Naive thymus-derived CD8-positive, alpha-beta T cell (primary cell): ENCODE data around the gene SNX19. TPM values are rescaled to one million over a fixed set of nuclear protein-coding genes. Genes with fewer than 3 reads are reported as not detected.

Source experiments
- ATAC-seq, 2 donors: fragments of 150-1000 bp; cut with Tn5 transposase in 1 of 2; sonication (Bioruptor Pico), chemical (Tn5 transposase) in 1 of 2; 1 replicate in 1 of 2; 2 replicates in 1 of 2; pipeline ENCODE4 v1.10.0; 2021; ENCODE audit warnings: mild to moderate bottlenecking in 2 of 2, moderate library complexity in 2 of 2
- POLR2A ChIA-PET: fragments of 350-600 bp; sonication (Branson Sonifier 250); formaldehyde crosslinking; loops from one replicate; lab custom pipeline; 2021; ENCODE audit warnings: antibody characterized with exemption; lab: Charles Lee
- DNase-seq, 10 donors: peaks; one replicate each; pipeline versions ENCODE4 v3.0.0 to v3.0.0-alpha.2; 2020 to 2022
- H3K27ac Mint-ChIP-seq, 10 donors: one replicate each; pipeline ENCODE4 v1.8.0; 2020 to 2022; ENCODE audit warnings: mild to moderate bottlenecking in 10 of 10, mixed read lengths in 10 of 10, moderate library complexity in 4 of 10, inconsistent platforms in 1 of 10
- H3K27me3 Mint-ChIP-seq, 5 donors: one replicate each; pipeline ENCODE4 v1.8.0; 2021 to 2022; ENCODE audit warnings: mixed read lengths in 5 of 5
- H3K36me3 Mint-ChIP-seq, 3 donors: one replicate each; pipeline ENCODE4 v1.8.0; 2020 to 2022; ENCODE audit warnings: mixed read lengths in 3 of 3, mild to moderate bottlenecking in 2 of 3, inconsistent platforms in 1 of 3
- H3K4me1 Mint-ChIP-seq, 4 donors: one replicate each; pipeline ENCODE4 v1.8.0; 2021 to 2022; ENCODE audit warnings: mixed read lengths in 4 of 4
- H3K4me3 Mint-ChIP-seq, 10 donors: one replicate each; pipeline ENCODE4 v1.8.0; 2020 to 2022; ENCODE audit warnings: mild to moderate bottlenecking in 10 of 10, mixed read lengths in 10 of 10, moderate library complexity in 6 of 10, inconsistent platforms in 1 of 10
- H3K9me3 Mint-ChIP-seq, 9 donors: one replicate each; pipeline ENCODE4 v1.8.0; 2020 to 2022; ENCODE audit warnings: mixed read lengths in 9 of 9, mild to moderate bottlenecking in 3 of 9, inconsistent platforms in 1 of 9, moderate library complexity in 1 of 9
- polyA plus RNA-seq, 3 donors: library from polyadenylated mRNA; unstranded; fragments of 300-500 nt; fragmentation: Illumina TruSeq; gene quantifications; one replicate each; pipeline ENCODE4 v1.2.3, GENCODE V29; 2021
- total RNA-seq, 8 experiments: library from RNA in 2 of 8; stranded (reverse) in 2 of 8; gene quantifications; one replicate each; pipeline ENCODE4 v1.2.3 and lab custom pipeline; 2021 to 2026

Gene SNX19
- total and polyA plus RNA-seq, 5 experiments from 2014 or later: 12.9 to 66.7 (median 34.1) TPM

- POLR2A ChIA-PET: no interaction called here
- Mint-ChIP-seq H3K27ac (no peak overlapping the region), H3K4me1 (no peaks in the 10 kb centered on the region), H3K9me3 (no peaks in the 10 kb centered on the region), H3K4me3 (no peak overlapping the region), H3K27me3 (peaks cover 4 to 16% (median 7%) of the 10 kb centered on the region in 5 donors), H3K36me3 (no peaks in the 10 kb centered on the region)
- ATAC-seq (no peak), DNase-seq (no peak)
Measured at GRCh38 chr11:130848361-130849214, 67.7 kb downstream of the SNX19 start.

DNA sequence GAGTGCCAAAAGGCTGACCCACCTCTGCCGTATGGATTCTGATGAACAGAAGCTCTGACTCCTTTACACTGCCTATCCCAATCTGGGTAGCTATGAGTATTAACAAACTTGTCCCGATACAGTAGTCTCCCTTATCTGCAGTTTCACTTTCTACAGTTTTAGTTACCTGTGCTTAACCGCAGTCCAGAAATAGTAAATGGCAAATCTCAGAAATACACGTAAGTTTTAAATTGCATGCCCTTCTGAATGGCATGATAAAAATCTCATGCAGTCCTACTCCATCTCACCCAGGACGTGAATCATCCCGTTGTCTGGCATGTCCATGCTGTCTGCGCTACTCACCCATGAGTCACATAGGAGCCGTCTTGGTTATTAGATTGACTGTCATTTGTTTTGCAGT, 68.8 kb downstream of the SNX19 start:
- no peak overlapping the region for H3K27ac Mint-ChIP-seq
- peaks cover 4 to 24% (median 11%) of the 10 kb centered on the region in 5 donors for H3K27me3 Mint-ChIP-seq
- no peaks in the 10 kb centered on the region for H3K4me1 Mint-ChIP-seq
- POLR2A ChIA-PET: no interaction called here
- no peak for ATAC-seq
- no peaks in the 10 kb centered on the region for H3K36me3 Mint-ChIP-seq
- no peak overlapping the region for H3K4me3 Mint-ChIP-seq
- no peaks in the 10 kb centered on the region for H3K9me3 Mint-ChIP-seq
- DNase-seq: no peak

DNA sequence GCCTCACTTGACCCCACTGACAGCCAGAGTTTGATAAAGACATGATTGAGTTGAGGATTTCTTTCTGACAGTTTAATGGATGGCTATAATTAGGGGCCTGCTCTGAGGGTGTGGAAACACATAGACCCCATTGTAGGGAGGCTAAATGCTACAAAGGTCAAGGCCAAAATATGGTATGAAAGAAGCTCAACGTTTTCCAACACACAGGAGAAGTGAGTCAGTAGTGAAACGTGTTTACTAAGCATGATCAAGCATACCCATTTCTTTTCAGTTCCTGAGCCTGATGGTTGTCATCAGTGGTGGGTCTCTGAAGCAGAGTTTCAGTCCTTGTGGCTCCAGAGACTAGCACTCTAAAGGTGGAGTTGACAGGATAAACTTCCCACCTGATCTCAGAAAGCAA, 69.7 kb downstream of the SNX19 start:
- no peak overlapping the region for H3K4me3 Mint-ChIP-seq
- ATAC-seq: no peak
- no peaks in the 10 kb centered on the region for H3K9me3 Mint-ChIP-seq

GRCh38 chr11:130842001-130842400, 74.3 kb downstream of the SNX19 start:
- Mint-ChIP-seq H3K27ac (no peak overlapping the region), H3K9me3 (peaks cover 0 to 20% (median 13%) of the 10 kb centered on the region in 9 donors), H3K4me1 (no peaks in the 10 kb centered on the region), H3K36me3 (peaks cover 0 to 17% (median 0%) of the 10 kb centered on the region in 3 donors), H3K4me3 (no peak overlapping the region), H3K27me3 (peaks cover 7 to 46% (median 34%) of the 10 kb centered on the region in 5 donors)
- no peak for ATAC-seq
- DNase-seq: no peak
- POLR2A ChIA-PET: no interaction called here

More for the DNA sequence above, 69.7 kb downstream of the SNX19 start:
- no peak overlapping the region for H3K27ac Mint-ChIP-seq
- no peak for DNase-seq
- POLR2A ChIA-PET: no interaction called here
- no peaks in the 10 kb centered on the region for H3K36me3 Mint-ChIP-seq
- H3K4me1 Mint-ChIP-seq: no peaks in the 10 kb centered on the region
- H3K27me3 Mint-ChIP-seq: peaks cover 4 to 27% (median 16%) of the 10 kb centered on the region in 5 donors

DNA sequence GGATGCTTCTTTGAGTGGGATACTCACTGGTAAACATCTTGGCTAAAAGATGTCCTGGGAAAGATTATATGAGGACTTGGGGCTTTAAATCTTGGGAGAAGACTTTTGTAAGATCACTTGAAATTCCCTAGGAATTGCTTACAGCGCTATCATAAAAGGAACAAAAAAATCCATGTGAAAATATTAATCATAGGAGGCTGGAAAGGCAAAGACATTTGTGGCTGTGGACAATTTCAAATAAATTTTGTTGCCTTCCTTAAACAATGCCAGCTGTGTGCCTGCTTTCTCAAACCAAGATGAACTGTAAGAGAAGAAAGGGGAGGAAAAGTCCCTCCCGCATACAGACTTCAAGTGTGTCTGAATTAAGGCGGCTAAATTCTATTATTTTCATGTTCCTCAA, 75.6 kb downstream of the SNX19 start:
- Mint-ChIP-seq H3K4me3 (no peak overlapping the region), H3K9me3 (peaks cover 0 to 29% (median 20%) of the 10 kb centered on the region in 9 donors), H3K27me3 (peaks cover 9 to 50% (median 35%) of the 10 kb centered on the region in 5 donors), H3K27ac (no peak overlapping the region), H3K4me1 (no peaks in the 10 kb centered on the region), H3K36me3 (peaks cover 0 to 24% (median 0%) of the 10 kb centered on the region in 3 donors)
- POLR2A ChIA-PET: no interaction called here
- DNase-seq (no peak), ATAC-seq (no peak)

DNA sequence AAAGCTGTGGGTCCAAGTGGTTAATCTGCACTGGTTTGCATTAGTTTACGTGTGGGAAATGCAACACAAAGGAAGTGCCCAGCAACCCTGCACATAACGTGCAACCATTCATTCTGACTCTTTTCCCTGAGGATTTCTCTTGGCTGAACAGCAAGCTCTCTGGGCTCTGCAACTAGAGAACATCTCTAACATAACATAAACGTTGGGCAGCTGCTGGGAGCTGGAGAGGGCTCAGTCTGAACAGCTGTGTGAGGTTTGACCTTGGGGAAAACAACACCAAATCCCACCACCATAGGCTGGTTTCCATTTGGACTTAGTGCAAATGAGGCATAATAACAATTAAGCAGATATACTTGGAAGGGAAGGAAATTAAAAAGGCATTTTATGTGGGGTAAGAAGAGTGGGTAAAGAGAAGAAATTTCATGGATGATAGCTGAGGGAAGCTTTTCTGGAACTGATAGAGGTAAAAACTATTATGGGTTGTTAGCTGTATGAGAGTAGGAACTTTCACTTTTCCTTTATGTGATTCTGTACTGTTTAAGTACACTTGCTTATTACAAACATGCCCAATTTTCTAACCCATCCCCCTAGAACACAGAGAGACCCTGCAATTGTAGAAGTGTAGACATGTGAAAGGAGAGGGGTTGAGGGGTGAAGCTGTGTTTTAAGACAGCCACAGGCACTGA, 76.2 kb downstream of the SNX19 start:
- H3K27me3 Mint-ChIP-seq: peaks cover 9 to 50% (median 35%) of the 10 kb centered on the region in 5 donors
- H3K27ac Mint-ChIP-seq: peak overlapping the region in 1 of 10 donors; percentile 51
- no peaks in the 10 kb centered on the region for H3K4me1 Mint-ChIP-seq
- peaks cover 0 to 29% (median 20%) of the 10 kb centered on the region in 9 donors for H3K9me3 Mint-ChIP-seq
- H3K36me3 Mint-ChIP-seq: peaks cover 0 to 24% (median 0%) of the 10 kb centered on the region in 3 donors
- H3K4me3 Mint-ChIP-seq: no peak overlapping the region
- POLR2A ChIA-PET: no interaction called here
- DNase-seq (no peak), ATAC-seq (no peak)

DNA sequence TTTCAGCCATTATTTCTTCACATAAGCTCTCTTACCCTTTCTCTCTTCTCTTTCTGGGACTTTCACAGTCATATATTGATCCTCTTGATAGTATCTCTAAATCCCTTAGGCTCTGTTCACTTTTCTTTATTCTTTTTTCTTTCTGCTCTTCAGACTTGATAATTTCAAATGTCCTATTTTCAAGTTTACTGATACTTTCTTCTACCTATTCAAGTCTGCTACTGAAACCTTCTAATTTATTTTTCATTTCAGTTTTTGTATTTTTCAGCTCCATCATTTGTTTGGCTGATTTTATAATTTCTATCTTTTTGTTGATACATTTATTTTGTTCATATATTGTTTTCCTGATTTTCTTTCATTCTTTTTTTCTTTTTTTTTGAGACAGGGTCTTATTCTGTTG, 79.1 kb downstream of the SNX19 start:
- peaks cover 0 to 29% (median 20%) of the 10 kb centered on the region in 9 donors for H3K9me3 Mint-ChIP-seq

GRCh38 chr11:130834886-130835285, 81.4 kb downstream of the SNX19 start:
- peaks cover 1 to 32% (median 18%) of the 10 kb centered on the region in 5 donors for H3K27me3 Mint-ChIP-seq
- POLR2A ChIA-PET: no interaction called here
- no peak for DNase-seq
- no peak for ATAC-seq
- H3K4me1 Mint-ChIP-seq: no peaks in the 10 kb centered on the region
- H3K9me3 Mint-ChIP-seq: peaks cover 0 to 29% (median 20%) of the 10 kb centered on the region in 9 donors
- H3K36me3 Mint-ChIP-seq: peaks cover 0 to 24% (median 0%) of the 10 kb centered on the region in 3 donors
- H3K4me3 Mint-ChIP-seq: no peak overlapping the region
- H3K27ac Mint-ChIP-seq: no peak overlapping the region

More for the DNA sequence above, 79.1 kb downstream of the SNX19 start:
- Mint-ChIP-seq H3K4me3 (no peak overlapping the region), H3K4me1 (no peaks in the 10 kb centered on the region), H3K36me3 (peaks cover 0 to 24% (median 0%) of the 10 kb centered on the region in 3 donors), H3K27me3 (peaks cover 7 to 47% (median 30%) of the 10 kb centered on the region in 5 donors), H3K27ac (no peak overlapping the region)
- no peak for DNase-seq
- POLR2A ChIA-PET: interaction anchor here (0.6 kb wide), 1 partner anchor 42 kb away, joined by 3 read pairs; no protein-coding TSS in a partner anchor
- ATAC-seq: no peak

GRCh38 chr11:130832566-130833425, 83.5 kb downstream of the SNX19 start:
- H3K4me3 Mint-ChIP-seq: no peak overlapping the region
- H3K36me3 Mint-ChIP-seq: peaks cover 0 to 12% (median 0%) of the 10 kb centered on the region in 3 donors
- no peak for DNase-seq
- no peak for ATAC-seq
- H3K27ac Mint-ChIP-seq: no peak overlapping the region
- POLR2A ChIA-PET: no interaction called here
- H3K4me1 Mint-ChIP-seq: no peaks in the 10 kb centered on the region
- H3K9me3 Mint-ChIP-seq: peaks cover 0 to 19% (median 13%) of the 10 kb centered on the region in 9 donors
- H3K27me3 Mint-ChIP-seq: peaks cover 1 to 18% (median 10%) of the 10 kb centered on the region in 5 donors

GRCh38 chr11:130831976-130832375, 84.3 kb downstream of the SNX19 start:
- peaks cover 0 to 7% (median 0%) of the 10 kb centered on the region in 3 donors for H3K36me3 Mint-ChIP-seq
- no peak overlapping the region for H3K27ac Mint-ChIP-seq
- no peaks in the 10 kb centered on the region for H3K4me1 Mint-ChIP-seq
- H3K9me3 Mint-ChIP-seq: peaks cover 0 to 10% (median 6%) of the 10 kb centered on the region in 9 donors
- ATAC-seq (no peak), DNase-seq (no peak)
- H3K4me3 Mint-ChIP-seq: no peak overlapping the region
- H3K27me3 Mint-ChIP-seq: peaks cover 1 to 14% (median 7%) of the 10 kb centered on the region in 5 donors
- POLR2A ChIA-PET: no interaction called here

DNA sequence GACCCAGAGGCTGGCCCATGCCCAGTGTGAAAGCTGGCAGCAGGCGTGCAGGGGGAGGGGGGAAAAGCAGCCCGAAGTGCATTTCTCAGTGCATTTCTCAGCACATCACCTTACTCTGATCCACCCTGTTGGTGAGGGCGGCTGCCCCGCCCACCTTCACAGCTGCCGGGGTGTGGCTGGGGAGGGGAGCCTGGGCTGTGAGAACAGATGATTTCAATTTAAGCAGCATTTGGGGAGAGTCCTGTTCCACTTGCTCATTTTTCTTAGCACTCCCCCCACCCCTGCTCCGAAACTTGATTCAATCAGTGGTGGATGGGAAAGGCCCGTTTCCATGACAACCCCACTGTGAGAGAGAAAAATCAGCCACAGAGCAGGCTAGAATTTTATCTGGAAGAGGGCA, 84.8 kb downstream of the SNX19 start:
- Mint-ChIP-seq H3K27me3 (peaks cover 0 to 9% (median 4%) of the 10 kb centered on the region in 5 donors), H3K4me1 (no peaks in the 10 kb centered on the region), H3K36me3 (peaks cover 0 to 2% (median 0%) of the 10 kb centered on the region in 3 donors), H3K9me3 (peaks cover 0 to 6% (median 1%) of the 10 kb centered on the region in 9 donors), H3K27ac (no peak overlapping the region), H3K4me3 (no peak overlapping the region)
- no peak for ATAC-seq
- no peak for DNase-seq
- POLR2A ChIA-PET: no interaction called here

DNA sequence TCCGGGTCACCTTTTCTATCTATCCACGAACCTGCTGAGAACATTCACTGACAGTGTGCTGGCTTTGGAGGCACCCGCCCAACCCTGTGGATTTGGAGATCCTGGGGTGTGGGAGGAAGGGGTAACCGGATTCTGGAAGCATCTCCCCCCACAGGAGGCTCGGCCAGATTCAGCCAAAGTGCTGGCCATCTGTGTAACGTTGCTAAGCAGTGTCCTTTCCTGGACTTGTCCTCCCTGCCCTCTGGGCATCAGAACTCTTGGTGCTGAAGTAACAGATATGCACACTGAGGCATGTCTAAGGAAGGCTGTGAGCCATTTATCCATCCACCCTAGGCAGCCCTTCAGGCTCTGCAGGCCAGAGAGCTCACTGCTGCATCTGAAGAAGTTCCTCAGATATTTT, 85.7 kb downstream of the SNX19 start:
- H3K27me3 Mint-ChIP-seq: peaks cover 2 to 13% (median 6%) of the 10 kb centered on the region in 5 donors
- no peak overlapping the region for H3K4me3 Mint-ChIP-seq
- DNase-seq: no peak
- no peak for ATAC-seq
- H3K9me3 Mint-ChIP-seq: no peaks in the 10 kb centered on the region
- POLR2A ChIA-PET: no interaction called here
- no peak overlapping the region for H3K27ac Mint-ChIP-seq
- no peaks in the 10 kb centered on the region for H3K36me3 Mint-ChIP-seq
- H3K4me1 Mint-ChIP-seq: no peaks in the 10 kb centered on the region
